Calu3 (cell line): ENCODE results near the gene DEAF1. TPM values are rescaled to one million over a fixed set of nuclear protein-coding genes. Genes with fewer than 3 reads are reported as not detected.
"Not testable (repeated sequence)": the region's sequence is repeated elsewhere in the genome, so short reads cannot be mapped to it uniquely, and the experiment has no call there.

Source experiments
- BruUV-seq: library from RNA; stranded (reverse); fragments of 400-500 nt; replicated peaks from 2 replicates; lab custom pipeline; 2021; lab: Mats Ljungman, UMichigan
- CTCF ChIA-PET: fragments of 300-600 bp; sonication (Branson Sonifier 250); formaldehyde crosslinking; loops from one replicate; lab custom pipeline; 2022; ENCODE audit warnings: antibody characterized with exemption; lab: Charles Lee
- DNase-seq: peaks from one replicate; pipeline ENCODE4 v3.0.0; 2022
- H3K27ac Mint-ChIP-seq: one replicate; pipeline ENCODE4 v1.8.0; 2022; ENCODE audit warnings: mixed read lengths; ENCODE audit not compliant: unreplicated experiment
- H3K27me3 Mint-ChIP-seq: one replicate; pipeline ENCODE4 v1.8.0; 2022; ENCODE audit warnings: mixed read lengths; ENCODE audit not compliant: unreplicated experiment
- H3K36me3 Mint-ChIP-seq: one replicate; pipeline ENCODE4 v1.8.0; 2022; ENCODE audit warnings: mild to moderate bottlenecking, moderate library complexity, mixed read lengths; ENCODE audit not compliant: insufficient read depth, unreplicated experiment
- H3K4me1 Mint-ChIP-seq: one replicate; pipeline ENCODE4 v1.8.0; 2022; ENCODE audit warnings: mild to moderate bottlenecking, low read depth, mixed read lengths; ENCODE audit not compliant: unreplicated experiment
- H3K4me3 Mint-ChIP-seq: one replicate; pipeline ENCODE4 v1.8.0; 2022; ENCODE audit warnings: mild to moderate bottlenecking, low read depth, moderate library complexity, mixed read lengths; ENCODE audit not compliant: unreplicated experiment
- H3K9me3 Mint-ChIP-seq: one replicate; pipeline ENCODE4 v1.8.0; 2022; ENCODE audit warnings: low read depth, mixed read lengths; ENCODE audit not compliant: unreplicated experiment
- CTCF ChIP-seq: fragments of 200-600 bp; IDR thresholded peaks from one replicate; pipeline ENCODE4 v1.8.0; 2022; ENCODE audit warnings: antibody characterized with exemption; ENCODE audit not compliant: unreplicated experiment
- intact Hi-C: fragments of 100-400 bp; cut with micrococcal nuclease; formaldehyde crosslinking; loops from one replicate; pipeline ENCODE4 v1.10.0; 2022; ENCODE audit not compliant: unreplicated experiment
- total RNA-seq: library from RNA; stranded (reverse); gene quantifications from 2 replicates; pipeline ENCODE4 v1.2.3, GENCODE V29; 2022

Gene DEAF1
- total RNA-seq, 1 experiment from 2014 or later, result 57.0 TPM

GRCh38 chr11:690738-691633, 4.0 kb downstream of the DEAF1 start:
- no peaks in the 10 kb centered on the region for H3K9me3 Mint-ChIP-seq
- H3K4me1 Mint-ChIP-seq, result peaks cover 12% of the 10 kb centered on the region
- H3K36me3 Mint-ChIP-seq, result peaks cover 66% of the 10 kb centered on the region
- H3K27ac Mint-ChIP-seq, result no peak overlapping the region
- no peak overlapping the region for H3K4me3 Mint-ChIP-seq
- CTCF ChIA-PET, result no interaction called here
- intact Hi-C loops, result no loop called here
- TF ChIP-seq CTCF, result no peak
- DNase-seq, result no peak
- BruUV-seq, result no TSS peak
- H3K27me3 Mint-ChIP-seq, result no peaks in the 10 kb centered on the region

GRCh38 chr11:690244-690643, 4.8 kb downstream of the DEAF1 start:
- H3K27ac Mint-ChIP-seq, DNase-seq, intact Hi-C loops, H3K27me3 Mint-ChIP-seq, H3K4me3 Mint-ChIP-seq, BruUV-seq, H3K9me3 Mint-ChIP-seq, CTCF ChIA-PET: not testable (repeated sequence)
- Mint-ChIP-seq H3K36me3 (peaks cover 64% of the 10 kb centered on the region), H3K4me1 (peaks cover 12% of the 10 kb centered on the region)

GRCh38 chr11:689625-690024, 5.4 kb downstream of the DEAF1 start:
- intact Hi-C loops, result no loop called here
- no TSS peak for BruUV-seq
- Mint-ChIP-seq H3K27me3 (no peaks in the 10 kb centered on the region), H3K9me3 (no peaks in the 10 kb centered on the region), H3K27ac (no peak overlapping the region), H3K4me1 (peaks cover 12% of the 10 kb centered on the region), H3K4me3 (no peak overlapping the region), H3K36me3 (peaks cover 61% of the 10 kb centered on the region)
- CTCF ChIA-PET, result no interaction called here
- no peak for TF ChIP-seq CTCF
- DNase-seq, result no peak

DNA sequence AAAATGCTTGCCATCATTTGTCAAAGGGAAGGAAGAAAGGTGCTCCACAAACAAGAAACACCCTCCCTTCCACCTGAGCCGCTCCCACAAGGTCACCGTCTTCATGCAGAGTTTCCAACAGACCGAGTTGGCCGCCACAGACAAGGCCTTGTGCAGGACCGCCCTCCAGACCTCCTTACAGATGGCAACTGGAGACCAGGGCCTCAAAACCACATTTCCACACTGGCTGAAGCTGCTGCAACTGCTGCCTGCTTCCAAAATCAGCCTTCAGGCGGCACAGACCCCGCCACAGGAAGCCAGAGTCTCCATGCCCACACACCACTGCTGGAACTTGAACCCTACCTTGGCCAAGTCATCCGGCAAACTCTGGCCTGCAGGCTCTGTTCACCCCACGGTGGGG, 6.3 kb downstream of the DEAF1 start:
- no peak for TF ChIP-seq CTCF
- Mint-ChIP-seq H3K27me3 (no peaks in the 10 kb centered on the region), H3K27ac (no peak overlapping the region), H3K9me3 (no peaks in the 10 kb centered on the region), H3K4me3 (no peak overlapping the region), H3K4me1 (peaks cover 9% of the 10 kb centered on the region), H3K36me3 (peaks cover 61% of the 10 kb centered on the region)
- DNase-seq, result no peak
- CTCF ChIA-PET, result no interaction called here
- intact Hi-C loops, result no loop called here
- BruUV-seq, result no TSS peak

DNA sequence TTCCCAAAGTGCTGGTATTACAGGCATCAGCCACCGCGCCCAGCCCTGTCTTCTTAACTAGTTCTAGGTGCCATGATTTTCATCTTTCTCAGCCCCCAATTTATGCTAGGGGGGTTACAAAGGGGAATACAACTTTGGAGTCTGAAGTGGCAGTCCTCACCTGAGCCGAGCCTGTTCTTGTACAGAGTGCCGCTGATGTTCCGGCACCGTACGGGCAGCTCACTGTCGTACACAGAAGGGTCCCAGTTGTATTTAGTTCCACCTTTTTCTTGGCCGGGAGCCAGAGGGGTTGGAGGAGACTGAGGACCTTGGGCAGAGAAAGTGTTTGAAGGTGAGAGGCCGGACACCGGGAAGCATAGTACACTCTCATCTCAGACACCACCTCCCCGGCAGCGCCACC, 7.3 kb downstream of the DEAF1 start:
- BruUV-seq, result no TSS peak
- no peak overlapping the region for H3K27ac Mint-ChIP-seq
- intact Hi-C loops, result no loop called here
- no peaks in the 10 kb centered on the region for H3K4me1 Mint-ChIP-seq
- CTCF ChIA-PET, result interaction anchor here (0.5 kb wide), 1 partner anchor 22 kb away, joined by 6 read pairs; no protein-coding TSS in a partner anchor
- no peak for TF ChIP-seq CTCF
- peaks cover 60% of the 10 kb centered on the region for H3K36me3 Mint-ChIP-seq
- no peak for DNase-seq
- no peaks in the 10 kb centered on the region for H3K27me3 Mint-ChIP-seq
- H3K9me3 Mint-ChIP-seq, result no peaks in the 10 kb centered on the region
- no peak overlapping the region for H3K4me3 Mint-ChIP-seq
